Urinary bladder (tissue), 4 donors: ENCODE measurements around the gene KANSL1. TPM values are rescaled to one million over a fixed set of nuclear protein-coding genes. Genes with fewer than 3 reads are reported as not detected.

Source experiments
- DNase-seq: peaks from one replicate; pipeline ENCODE4 v3.0.0-alpha.2; 2015; ENCODE audit errors: extremely low spot score
- H3K27ac ChIP-seq: one replicate; pipeline ENCODE4 v1.5.1; 2013; ENCODE audit warnings: low read depth, mild to moderate bottlenecking, moderate library complexity
- H3K36me3 ChIP-seq: one replicate; pipeline ENCODE4 v1.6.1; 2013; ENCODE audit warnings: mild to moderate bottlenecking, moderate library complexity; ENCODE audit not compliant: insufficient read depth
- H3K4me1 ChIP-seq: one replicate; pipeline ENCODE4 v1.6.1; 2013; ENCODE audit warnings: mild to moderate bottlenecking, moderate library complexity; ENCODE audit not compliant: insufficient read depth
- H3K4me3 ChIP-seq: one replicate; pipeline ENCODE4 v1.5.1; 2013; ENCODE audit warnings: low read depth, low read length
- WGBS: extraction: QIAGEN DNeasy Blood & Tissue Kit; methylation state at CpG from one replicate; pipeline ENCODE4 v1.1.7; 2013; 5-methylcytosine and 5-hydroxymethylcytosine counted together
- polyA plus RNA-seq: library from polyadenylated mRNA; stranded (reverse); fragments of 200-250 nt; gene quantifications from one replicate; pipeline ENCODE4 v1.2.3, GENCODE V29; 2013
- total RNA-seq: library from RNA; depleted of rRNA; stranded (reverse); fragments of >200 nt; gene quantifications from one replicate; pipeline ENCODE4 v1.2.3, GENCODE V29; 2014
- donor health status: healthy with polysubstance abuse.
- donor health status: healthy.

KANSL1 gene
- total and polyA plus RNA-seq, 2 donors: 22.4 to 146 TPM

GRCh38 chr17:45994987-45995386, 198.2 kb downstream of the KANSL1 start:
- no peak for DNase-seq
- H3K36me3 ChIP-seq: no peaks in the 10 kb centered on the region
- WGBS: 94% methylated on average over 8 of the region's 8 CpGs
- no peak overlapping the region for H3K27ac ChIP-seq
- no peak overlapping the region for H3K4me3 ChIP-seq
- no peaks in the 10 kb centered on the region for H3K4me1 ChIP-seq

DNA sequence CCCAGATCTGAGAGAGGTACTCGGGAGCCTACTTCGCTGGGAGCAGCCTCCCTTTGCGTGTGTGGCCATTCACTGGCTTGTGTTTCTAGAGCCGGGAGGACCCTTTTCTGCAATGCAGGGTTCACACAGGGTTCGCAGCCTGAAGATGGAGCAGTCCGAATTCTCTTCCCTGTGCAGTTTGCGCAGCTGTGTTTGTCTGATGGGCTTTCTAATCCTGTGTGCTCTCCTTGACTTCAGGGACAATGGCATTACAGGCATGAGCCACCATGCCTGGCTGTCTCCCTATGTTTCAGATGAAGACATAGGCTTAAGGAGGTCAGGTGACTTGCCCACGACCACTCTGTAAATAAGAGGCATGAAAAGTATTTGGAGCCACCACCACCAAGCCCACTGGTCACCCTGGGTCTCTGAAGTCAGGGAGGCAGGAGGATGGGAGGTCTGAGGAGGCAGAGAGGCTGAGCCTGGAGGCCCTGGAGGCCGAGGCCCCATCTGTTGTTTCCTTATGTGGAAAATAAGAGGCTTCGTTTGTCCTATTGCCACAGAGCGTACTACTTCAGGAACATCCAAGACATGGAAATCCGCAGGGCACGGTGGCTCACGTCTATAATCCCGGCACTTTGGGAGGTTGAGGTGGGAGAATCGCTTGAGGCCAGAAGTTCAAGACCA, 199.1 kb downstream of the KANSL1 start:
- H3K36me3 ChIP-seq: no peaks in the 10 kb centered on the region
- no peaks in the 10 kb centered on the region for H3K4me1 ChIP-seq
- 86% methylated on average over 16 of the region's 16 CpGs for WGBS
- no peak overlapping the region for H3K27ac ChIP-seq
- H3K4me3 ChIP-seq: no peak overlapping the region
- no peak for DNase-seq

GRCh38 chr17:45992904-45993303, 200.3 kb downstream of the KANSL1 start:
- 82% methylated on average over 10 of the region's 10 CpGs for WGBS
- H3K36me3 ChIP-seq: no peaks in the 10 kb centered on the region
- H3K4me3 ChIP-seq: no peak overlapping the region
- no peak overlapping the region for H3K27ac ChIP-seq
- DNase-seq: no peak
- H3K4me1 ChIP-seq: no peaks in the 10 kb centered on the region

DNA sequence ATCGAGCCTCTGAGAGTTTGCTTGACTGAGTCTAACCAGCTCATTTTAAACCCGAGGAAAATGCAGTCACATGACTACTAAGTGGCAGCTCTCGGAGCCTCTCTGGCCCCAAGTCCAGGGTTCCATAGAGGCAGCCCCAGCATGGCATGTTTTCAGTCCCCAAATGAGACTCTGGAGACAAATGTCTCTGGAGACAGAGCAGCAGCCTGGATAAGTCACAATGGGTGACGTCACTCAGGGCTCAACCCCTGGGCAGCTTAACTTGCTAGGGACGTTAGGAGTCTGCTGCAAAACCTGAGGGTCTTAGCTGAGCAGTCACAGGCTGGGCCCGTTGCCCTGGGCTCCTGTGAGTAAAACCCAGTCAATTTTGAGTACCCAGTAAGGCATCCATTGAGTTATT, 201.1 kb downstream of the KANSL1 start:
- DNase-seq: no peak
- no peaks in the 10 kb centered on the region for H3K4me1 ChIP-seq
- WGBS: 62% methylated on average over 6 of the region's 6 CpGs
- H3K27ac ChIP-seq: no peak overlapping the region
- H3K4me3 ChIP-seq: no peak overlapping the region
- no peaks in the 10 kb centered on the region for H3K36me3 ChIP-seq

GRCh38 chr17:45991341-45991740, 201.9 kb downstream of the KANSL1 start:
- H3K27ac ChIP-seq: no peak overlapping the region
- H3K4me1 ChIP-seq: no peaks in the 10 kb centered on the region
- H3K36me3 ChIP-seq: no peaks in the 10 kb centered on the region
- no peak overlapping the region for H3K4me3 ChIP-seq
- WGBS: 79% methylated on average over 10 of the region's 10 CpGs
- no peak for DNase-seq

- Histone ChIP-seq H3K4me1 (no peaks in the 10 kb centered on the region), H3K4me3 (no peak overlapping the region), H3K27ac (no peak overlapping the region), H3K36me3 (no peaks in the 10 kb centered on the region)
- 90% methylated on average over 6 of the region's 6 CpGs for WGBS
- no peak for DNase-seq
Measured at GRCh38 chr17:45990886-45991285, 202.3 kb downstream of the KANSL1 start.

- WGBS: 65% methylated on average over 3 of the region's 3 CpGs
- no peaks in the 10 kb centered on the region for H3K36me3 ChIP-seq
Measured at GRCh38 chr17:45989759-45990158, 203.5 kb downstream of the KANSL1 start.

GRCh38 chr17:45987706-45988105, 205.5 kb downstream of the KANSL1 start:
- 74% methylated on average over 5 of the region's 5 CpGs for WGBS
- H3K36me3 ChIP-seq: no peaks in the 10 kb centered on the region
- no peaks in the 10 kb centered on the region for H3K4me1 ChIP-seq
- no peak overlapping the region for H3K27ac ChIP-seq
- H3K4me3 ChIP-seq: no peak overlapping the region
- no peak for DNase-seq

More at GRCh38 chr17:45989759-45990158, 203.5 kb downstream of the KANSL1 start:
- no peak overlapping the region for H3K27ac ChIP-seq
- no peak overlapping the region for H3K4me3 ChIP-seq
- no peak for DNase-seq
- no peaks in the 10 kb centered on the region for H3K4me1 ChIP-seq

GRCh38 chr17:45986056-45986455, 207.2 kb downstream of the KANSL1 start:
- Histone ChIP-seq H3K4me1 (no peaks in the 10 kb centered on the region), H3K27ac (no peak overlapping the region), H3K4me3 (no peak overlapping the region), H3K36me3 (no peaks in the 10 kb centered on the region)
- WGBS: 88% methylated on average over 4 of the region's 4 CpGs
- DNase-seq: no peak

DNA sequence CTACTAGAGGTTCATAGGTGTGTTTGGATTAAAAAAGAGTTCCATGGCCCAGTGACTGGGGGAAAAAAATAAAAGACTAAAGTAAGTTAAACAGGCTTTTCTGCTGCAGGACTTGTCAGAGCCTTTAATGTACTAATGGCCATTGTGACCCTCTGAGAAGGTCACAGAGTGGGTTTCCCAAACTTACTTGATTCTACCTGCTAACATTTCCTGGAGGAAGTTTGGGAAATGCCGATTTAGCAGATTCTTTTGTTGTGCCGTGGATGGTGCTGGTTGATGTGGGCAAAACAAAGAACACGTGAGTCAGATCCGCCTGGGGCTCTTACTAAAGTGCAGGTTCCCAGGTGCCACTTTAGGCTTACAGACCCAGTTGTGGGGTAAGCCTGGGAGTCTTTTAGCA, 207.8 kb downstream of the KANSL1 start:
- WGBS: 79% methylated on average over 4 of the region's 4 CpGs
- no peak for DNase-seq
- H3K36me3 ChIP-seq: no peaks in the 10 kb centered on the region
- H3K4me1 ChIP-seq: no peaks in the 10 kb centered on the region
- no peak overlapping the region for H3K27ac ChIP-seq
- no peak overlapping the region for H3K4me3 ChIP-seq

- DNase-seq: no peak
- 87% methylated on average over 5 of the region's 5 CpGs for WGBS
- H3K4me3 ChIP-seq: no peak overlapping the region
- H3K36me3 ChIP-seq: no peaks in the 10 kb centered on the region
- H3K27ac ChIP-seq: no peak overlapping the region
- H3K4me1 ChIP-seq: no peaks in the 10 kb centered on the region
Measured at GRCh38 chr17:45984368-45984767, 208.9 kb downstream of the KANSL1 start.

- no peak for DNase-seq
- 72% methylated on average over 31 of the region's 31 CpGs for WGBS
Measured at GRCh38 chr17:45983614-45984310, 209.5 kb downstream of the KANSL1 start.

DNA sequence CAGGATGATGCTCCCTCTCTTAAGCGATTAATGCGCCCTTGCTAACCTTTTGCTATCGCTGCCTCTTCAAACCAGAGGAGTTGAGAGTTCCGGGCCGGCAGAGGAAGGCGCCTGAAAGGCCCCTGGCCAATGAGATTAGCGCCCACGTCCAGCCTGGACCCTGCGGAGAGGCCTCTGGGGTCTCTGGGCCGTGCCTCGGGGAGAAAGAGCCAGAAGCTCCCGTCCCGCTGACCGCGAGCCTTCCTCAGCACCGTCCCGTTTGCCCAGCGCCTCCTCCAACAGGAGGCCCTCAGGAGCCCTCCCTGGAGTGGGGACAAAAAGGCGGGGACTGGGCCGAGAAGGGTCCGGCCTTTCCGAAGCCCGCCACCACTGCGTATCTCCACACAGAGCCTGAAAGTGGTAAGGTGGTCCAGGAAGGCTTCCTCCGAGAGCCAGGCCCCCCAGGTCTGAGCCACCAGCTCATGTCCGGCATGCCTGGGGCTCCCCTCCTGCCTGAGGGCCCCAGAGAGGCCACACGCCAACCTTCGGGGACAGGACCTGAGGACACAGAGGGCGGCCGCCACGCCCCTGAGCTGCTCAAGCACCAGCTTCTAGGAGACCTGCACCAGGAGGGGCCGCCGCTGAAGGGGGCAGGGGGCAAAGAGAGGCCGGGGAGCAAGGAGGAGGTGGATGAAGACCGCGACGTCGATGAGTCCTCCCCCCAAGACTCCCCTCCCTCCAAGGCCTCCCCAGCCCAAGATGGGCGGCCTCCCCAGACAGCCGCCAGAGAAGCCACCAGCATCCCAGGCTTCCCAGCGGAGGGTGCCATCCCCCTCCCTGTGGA, 210.2 kb downstream of the KANSL1 start:
- H3K4me1 ChIP-seq: no peaks in the 10 kb centered on the region
- H3K36me3 ChIP-seq: no peaks in the 10 kb centered on the region
- H3K27ac ChIP-seq: no peak overlapping the region
- 87% methylated on average over 41 of the region's 41 CpGs for WGBS
- no peak for DNase-seq
- H3K4me3 ChIP-seq: no peak overlapping the region

More at GRCh38 chr17:45983614-45984310, 209.5 kb downstream of the KANSL1 start:
- Histone ChIP-seq H3K4me1 (no peaks in the 10 kb centered on the region), H3K36me3 (no peaks in the 10 kb centered on the region), H3K27ac (no peak overlapping the region), H3K4me3 (no peak overlapping the region)

- WGBS: 85% methylated on average over 7 of the region's 7 CpGs
- Histone ChIP-seq H3K27ac (no peak overlapping the region), H3K36me3 (no peaks in the 10 kb centered on the region), H3K4me1 (no peaks in the 10 kb centered on the region), H3K4me3 (no peak overlapping the region)
- no peak for DNase-seq
Measured at GRCh38 chr17:45981306-45981705, 211.9 kb downstream of the KANSL1 start.
